OCI-LY7 (cell line): ENCODE data around the gene PLPP4.

ENCODE experiments used
- EZH2phosphoT487 ChIP-seq: fragments of 200-600 bp; sonication (generic); IDR thresholded peaks from 2 replicates; pipeline ENCODE4 v1.6.1; 2018; ENCODE audit warnings: low read depth, borderline replicate concordance, mild to moderate bottlenecking, mixed run types, antibody characterized with exemption, low read length, moderate library complexity, mixed read lengths
- TF ChIP-seq, protein P1 (sequence below): fragments of 200-600 bp; sonication (generic); conservative IDR thresholded peaks from 2 replicates; pipeline ENCODE4 v1.5.1; 2014; ENCODE audit warnings: mild to moderate bottlenecking, antibody characterized with exemption, low read length, moderate library complexity, mixed read lengths

DNA sequence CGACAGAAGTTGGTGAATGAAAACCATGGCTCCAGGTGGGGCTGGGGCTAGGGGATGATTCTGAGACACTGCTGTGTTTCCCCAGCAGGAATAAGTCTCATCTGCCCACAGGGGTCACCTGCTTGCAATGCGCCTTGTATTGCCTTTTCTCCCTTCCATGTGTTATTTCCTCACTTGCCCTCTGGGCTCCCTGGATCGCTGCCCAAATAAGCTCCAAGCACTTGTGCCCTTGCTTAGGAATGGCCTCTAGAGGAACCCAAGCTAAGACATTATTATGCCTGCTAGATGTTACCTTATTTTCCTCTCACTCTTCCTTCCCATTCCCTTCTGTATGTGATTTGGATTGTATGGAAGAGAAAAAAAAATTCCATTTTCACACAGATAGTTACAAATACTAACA, 24.8 kb upstream of the PLPP4 start:
- TF ChIP-seq, protein P1, sequence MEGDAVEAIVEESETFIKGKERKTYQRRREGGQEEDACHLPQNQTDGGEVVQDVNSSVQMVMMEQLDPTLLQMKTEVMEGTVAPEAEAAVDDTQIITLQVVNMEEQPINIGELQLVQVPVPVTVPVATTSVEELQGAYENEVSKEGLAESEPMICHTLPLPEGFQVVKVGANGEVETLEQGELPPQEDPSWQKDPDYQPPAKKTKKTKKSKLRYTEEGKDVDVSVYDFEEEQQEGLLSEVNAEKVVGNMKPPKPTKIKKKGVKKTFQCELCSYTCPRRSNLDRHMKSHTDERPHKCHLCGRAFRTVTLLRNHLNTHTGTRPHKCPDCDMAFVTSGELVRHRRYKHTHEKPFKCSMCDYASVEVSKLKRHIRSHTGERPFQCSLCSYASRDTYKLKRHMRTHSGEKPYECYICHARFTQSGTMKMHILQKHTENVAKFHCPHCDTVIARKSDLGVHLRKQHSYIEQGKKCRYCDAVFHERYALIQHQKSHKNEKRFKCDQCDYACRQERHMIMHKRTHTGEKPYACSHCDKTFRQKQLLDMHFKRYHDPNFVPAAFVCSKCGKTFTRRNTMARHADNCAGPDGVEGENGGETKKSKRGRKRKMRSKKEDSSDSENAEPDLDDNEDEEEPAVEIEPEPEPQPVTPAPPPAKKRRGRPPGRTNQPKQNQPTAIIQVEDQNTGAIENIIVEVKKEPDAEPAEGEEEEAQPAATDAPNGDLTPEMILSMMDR, result no peak
- TF ChIP-seq EZH2phosphoT487, result no peak
